GM12878 (cell line): Measurements from ENCODE around the gene DLL1. TPM values are rescaled to one million over a fixed set of nuclear protein-coding genes. Genes with fewer than 3 reads are reported as not detected.

Source experiments
- ATAC-seq: fragments of 200-7000 bp; cut with Tn5 transposase; 3 replicates; pipeline ENCODE4 v1.9.1; 2020; ENCODE audit warnings: mild to moderate bottlenecking, moderate library complexity
- BruUV-seq: library from RNA; stranded (reverse); fragments of 400-500 nt; replicated peaks from 2 replicates; lab custom pipeline; 2021; lab: Mats Ljungman, UMichigan
- CTCF ChIA-PET: fragments of 300-600 bp; sonication (Branson Sonifier 250); formaldehyde crosslinking; extraction: SDS; loops from one replicate; lab custom pipeline; 2021; ENCODE audit warnings: inconsistent platforms; lab: Yijun Ruan, JAX
- POLR2A ChIA-PET: fragments of 350-600 bp; formaldehyde crosslinking; extraction: SDS; loops from one replicate; lab custom pipeline; 2021; ENCODE audit warnings: inconsistent platforms; lab: Charles Lee
- RAD21 ChIA-PET: fragments of 300-600 bp; sonication (Branson Sonifier 250); formaldehyde crosslinking; loops from one replicate; lab custom pipeline; 2023; ENCODE audit warnings: antibody characterized with exemption; ENCODE audit not compliant: unreplicated experiment; lab: Charles Lee
- SMC1A ChIA-PET: fragments of 300-600 bp; sonication (Branson Sonifier 250); formaldehyde crosslinking; loops from one replicate; lab custom pipeline; 2023; ENCODE audit not compliant: unreplicated experiment, uncharacterized antibody; lab: Charles Lee
- DNase-seq: peaks from one replicate; pipeline ENCODE4 v3.0.0-alpha.2; 2011; ENCODE audit warnings: low read depth, low spot score
- FAIRE-seq: peaks from 3 replicates; lab custom pipeline; 2011; peaks lifted over from hg19 to GRCh38; lab: Jason Lieb, UNC
- H2AFZ ChIP-seq: 2 replicates; pipeline ENCODE4 v1.6.0; 2011; ENCODE audit warnings: low read depth, low read length, control low read depth; ENCODE audit not compliant: control insufficient read depth
- H3K27ac ChIP-seq: 2 replicates; pipeline ENCODE4 v1.5.1; 2011; ENCODE audit warnings: control low read depth; ENCODE audit not compliant: control insufficient read depth, insufficient read depth
- H3K27me3 ChIP-seq, 2 experiments: replicated peaks in 1 of 2; 2 replicates each; pipeline versions ENCODE4 v1.6.0 to v1.6.1; 2011; ENCODE audit warnings: low read length in 1 of 2; ENCODE audit not compliant: control insufficient read depth in 2 of 2, insufficient read depth in 2 of 2
- H3K36me3 ChIP-seq, 2 experiments: 2 replicates each; pipeline ENCODE4 v1.5.1; 2011; ENCODE audit warnings: low read length in 1 of 2; ENCODE audit not compliant: control insufficient read depth in 2 of 2, insufficient read depth in 2 of 2
- H3K4me1 ChIP-seq: 2 replicates; pipeline ENCODE4 v1.6.1; 2011; ENCODE audit warnings: mild to moderate bottlenecking, low read length, moderate library complexity, mixed read lengths; ENCODE audit not compliant: control insufficient read depth, insufficient read depth
- H3K4me2 ChIP-seq: 2 replicates; pipeline ENCODE4 v1.6.0; 2011; ENCODE audit warnings: control low read depth; ENCODE audit not compliant: control insufficient read depth, insufficient read depth
- H3K4me3 ChIP-seq: fragments of 200-600 bp; sonication (generic); 2 replicates; pipeline ENCODE4 v1.5.1; 2016
- H3K79me2 ChIP-seq: 2 replicates; pipeline ENCODE4 v1.6.0; 2011; ENCODE audit warnings: low read length; ENCODE audit not compliant: control insufficient read depth, insufficient read depth
- H3K9ac ChIP-seq: 2 replicates; pipeline ENCODE4 v1.8.0; 2011; ENCODE audit warnings: low read length, control low read depth, mixed read lengths; ENCODE audit not compliant: control insufficient read depth, insufficient read depth
- H3K9me3 ChIP-seq: replicated peaks from 3 replicates; pipeline ENCODE4 v1.5.1; 2011; ENCODE audit warnings: mild to moderate bottlenecking, low read length; ENCODE audit not compliant: control insufficient read depth, insufficient read depth
- H4K20me1 ChIP-seq: 2 replicates; pipeline ENCODE4 v1.6.0; 2011; ENCODE audit not compliant: control insufficient read depth, insufficient read depth
- BRCA1 ChIP-seq: IDR thresholded peaks from 2 replicates; pipeline ENCODE4 v1.6.1; 2011; ENCODE audit warnings: low read depth, low read length, improper control_type of control experiment
- MEF2B ChIP-seq: fragments of 450-650 bp; IDR thresholded peaks from 2 replicates; pipeline ENCODE4 v1.6.1; 2018; ENCODE audit warnings: mild to moderate bottlenecking, moderate library complexity; ENCODE audit not compliant: partially characterized antibody, poor library complexity, severe bottlenecking
- SIX5 ChIP-seq: IDR thresholded peaks from 2 replicates; pipeline ENCODE4 v1.6.1; 2011; ENCODE audit warnings: mild to moderate bottlenecking, low read depth, low read length, moderate library complexity; ENCODE audit not compliant: severe bottlenecking
- SREBF2 ChIP-seq: IDR thresholded peaks from 2 replicates; pipeline ENCODE4 v1.6.1; 2012; ENCODE audit warnings: mild to moderate bottlenecking, low read length
- ZZZ3 ChIP-seq: IDR thresholded peaks from 2 replicates; pipeline ENCODE4 v1.6.1; 2011; ENCODE audit warnings: low read depth; ENCODE audit not compliant: control insufficient read depth, insufficient read length
- WGBS: methylation state at CpG from one replicate; pipeline ENCODE4 v1.1.6; 2016; ENCODE audit warnings: low lambda C conversion rate; ENCODE audit not compliant: insufficient replicate concordance, insufficient coverage; ENCODE audit errors: missing lambda C conversion rate; 5-methylcytosine and 5-hydroxymethylcytosine counted together
- in situ Hi-C: fragments of 300-500 bp; cut with MboI; formaldehyde crosslinking; loops from 9 replicates; pipeline ENCODE4 v1.14.3; 2018; ENCODE audit warnings: mixed read lengths
- intact Hi-C: fragments of 100-400 bp; cut with micrococcal nuclease; formaldehyde crosslinking; loops from one replicate; pipeline ENCODE4 v1.14.2; 2022; ENCODE audit not compliant: unreplicated experiment
- polyA plus RNA-seq, 11 experiments: library from polyadenylated mRNA; depleted of rRNA in 4 of 11; unstranded in 6 of 11; stranded (reverse) in 5 of 11; fragments of >200 nt; fragmentation: Nextera tagmentation in 4 of 11; fragmentation: Illumina TruSeq in 1 of 11; extraction: Ambion mirVana in 4 of 11; extraction: Trizol in 1 of 11; gene quantifications; 1 replicate in 1 of 11; 2 replicates in 10 of 11; pipeline versions ENCODE4 v1.2.1 to v1.2.3, GENCODE V29; 2011 to 2016; ENCODE audit warnings: inconsistent platforms in 2 of 11, missing spikeins in 2 of 11, low read depth in 1 of 11
- total RNA-seq, 4 experiments: library from RNA; depleted of rRNA in 3 of 4; stranded (reverse); fragments of >200 nt in 3 of 4; fragmentation: Illumina TruSeq in 1 of 4; extraction: Trizol in 1 of 4; gene quantifications; 2 replicates each; pipeline versions ENCODE4 v1.2.1 to v1.2.3, GENCODE V29; 2013 to 2021
- TF ChIP-seq, protein P1 (sequence below): fragments of 450-650 bp; IDR thresholded peaks from 2 replicates; pipeline ENCODE4 v1.6.1; 2016; ENCODE audit warnings: mild to moderate bottlenecking
- TF ChIP-seq, protein P2 (sequence below), 3 experiments: IDR thresholded peaks in 2 of 3; conservative IDR thresholded peaks in 1 of 3; 2 replicates each; pipeline ENCODE4 v1.5.1; 2011; ENCODE audit warnings: low read depth in 3 of 3, low read length in 3 of 3, mild to moderate bottlenecking in 3 of 3, control low read depth in 2 of 3, moderate library complexity in 2 of 3, inconsistent platforms in 1 of 3, mixed read lengths in 1 of 3; ENCODE audit not compliant: control insufficient read depth in 2 of 3, insufficient read depth in 1 of 3; ENCODE audit errors: extremely low read depth in 1 of 3
- TF ChIP-seq, protein P3 (sequence below): fragments of 450-650 bp; IDR thresholded peaks from 2 replicates; pipeline ENCODE4 v1.6.1; 2016; ENCODE audit warnings: mild to moderate bottlenecking, moderate library complexity, borderline replicate concordance

The DLL1 gene
- total and polyA plus RNA-seq, 10 of the 15 experiments (the other 5 are each of a cell fraction or from before 2014, with no cell fraction given): 0.02 to 0.80 (median 0.19) TPM

DNA sequence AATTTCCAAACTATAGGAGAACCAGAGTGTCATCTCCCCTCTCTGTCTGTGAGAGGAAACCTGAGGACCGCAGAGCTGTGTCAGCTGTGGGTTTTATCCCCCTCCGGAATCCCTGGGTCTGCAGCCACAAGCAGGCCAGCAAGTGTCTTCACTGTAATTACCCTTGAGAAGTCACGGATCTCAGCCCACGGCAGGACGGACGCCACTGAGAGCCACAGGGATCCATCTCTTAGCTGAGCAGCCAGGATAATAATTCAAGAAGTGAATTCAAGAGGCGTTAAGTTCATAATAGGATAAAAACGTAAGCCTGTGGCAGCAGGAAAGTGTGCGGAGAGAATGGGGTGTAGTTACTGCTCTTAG, 37.0 kb downstream of the DLL1 start:
- Histone ChIP-seq H3K36me3 (no peaks in the 10 kb centered on the region), H3K79me2 (no peaks in the 10 kb centered on the region), H3K9ac (no peak overlapping the region), H4K20me1 (no peaks in the 10 kb centered on the region), H3K27me3 (no peaks in the 10 kb centered on the region; a peak in 1 of 4 replicates), H3K9me3 (no peaks in the 10 kb centered on the region), H2AFZ (no peak overlapping the region), H3K4me3 (no peak overlapping the region), H3K4me2 (no peak overlapping the region), H3K27ac (no peak overlapping the region), H3K4me1 (no peaks in the 10 kb centered on the region)
- ChIA-PET CTCF (no interaction called here), POLR2A (no interaction called here), RAD21 (no interaction called here), SMC1A (no interaction called here)
- 46% methylated on average over 9 of the region's 9 CpGs for WGBS
- in situ Hi-C loops (no loop called here), intact Hi-C loops (no loop called here)
- TF ChIP-seq, protein P1, sequence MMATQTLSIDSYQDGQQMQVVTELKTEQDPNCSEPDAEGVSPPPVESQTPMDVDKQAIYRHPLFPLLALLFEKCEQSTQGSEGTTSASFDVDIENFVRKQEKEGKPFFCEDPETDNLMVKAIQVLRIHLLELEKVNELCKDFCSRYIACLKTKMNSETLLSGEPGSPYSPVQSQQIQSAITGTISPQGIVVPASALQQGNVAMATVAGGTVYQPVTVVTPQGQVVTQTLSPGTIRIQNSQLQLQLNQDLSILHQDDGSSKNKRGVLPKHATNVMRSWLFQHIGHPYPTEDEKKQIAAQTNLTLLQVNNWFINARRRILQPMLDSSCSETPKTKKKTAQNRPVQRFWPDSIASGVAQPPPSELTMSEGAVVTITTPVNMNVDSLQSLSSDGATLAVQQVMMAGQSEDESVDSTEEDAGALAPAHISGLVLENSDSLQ: no peak
- TF ChIP-seq BRCA1 (no peak), MEF2B (no peak)
- no TSS peak for BruUV-seq
- no peak for DNase-seq
- FAIRE-seq: no peak
- ATAC-seq: no peak

DNA sequence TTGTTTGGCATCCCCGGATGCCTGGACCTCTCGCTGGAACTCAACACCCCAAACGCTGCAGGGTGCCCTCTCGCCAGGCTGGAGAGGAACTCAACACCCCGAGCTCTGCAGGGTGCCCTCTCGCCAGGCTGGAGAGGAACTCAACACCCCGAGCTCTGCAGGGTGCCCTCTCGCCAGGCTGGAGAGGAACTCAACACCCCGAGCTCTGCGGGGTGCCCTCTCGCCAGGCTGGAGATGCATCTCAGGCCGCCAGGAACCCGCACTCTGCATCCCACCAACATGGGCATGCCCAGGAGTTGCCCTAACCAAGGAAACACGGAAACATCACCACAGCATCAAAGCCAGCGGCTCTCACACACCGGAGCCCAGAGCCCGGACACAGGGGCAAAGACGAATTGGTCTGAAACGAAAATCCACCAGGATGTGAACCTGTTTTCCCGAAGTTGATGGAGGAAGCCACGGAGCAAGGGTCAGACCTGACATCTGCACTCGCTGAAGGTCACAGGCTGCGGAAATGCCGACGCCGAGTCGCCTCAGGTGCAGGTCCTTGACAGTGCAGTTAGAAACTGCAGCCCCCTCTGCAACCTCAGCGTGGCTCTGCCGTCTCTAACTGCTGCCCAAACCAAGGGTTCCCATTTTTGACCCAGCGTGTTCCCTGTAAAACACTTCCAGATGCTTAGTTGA, 37.5 kb downstream of the DLL1 start:
- Histone ChIP-seq H3K9me3 (no peaks in the 10 kb centered on the region), H3K36me3 (no peaks in the 10 kb centered on the region), H3K4me2 (no peak overlapping the region), H3K9ac (no peak overlapping the region), H3K27me3 (no peaks in the 10 kb centered on the region; a peak in 1 of 4 replicates), H4K20me1 (no peaks in the 10 kb centered on the region), H3K4me1 (no peaks in the 10 kb centered on the region), H3K27ac (no peak overlapping the region), H3K4me3 (no peak overlapping the region), H3K79me2 (no peaks in the 10 kb centered on the region), H2AFZ (no peak overlapping the region)
- RAD21 ChIA-PET: no interaction called here
- in situ Hi-C loops (no loop called here), intact Hi-C loops (no loop called here)
- CTCF ChIA-PET: no interaction called here
- no TSS peak for BruUV-seq
- no peak for FAIRE-seq
- no peak for DNase-seq
- SMC1A ChIA-PET: no interaction called here
- no peak for ATAC-seq
- POLR2A ChIA-PET: no interaction called here
- WGBS: 40% methylated on average over 30 of the region's 30 CpGs
- TF ChIP-seq, protein P2, sequence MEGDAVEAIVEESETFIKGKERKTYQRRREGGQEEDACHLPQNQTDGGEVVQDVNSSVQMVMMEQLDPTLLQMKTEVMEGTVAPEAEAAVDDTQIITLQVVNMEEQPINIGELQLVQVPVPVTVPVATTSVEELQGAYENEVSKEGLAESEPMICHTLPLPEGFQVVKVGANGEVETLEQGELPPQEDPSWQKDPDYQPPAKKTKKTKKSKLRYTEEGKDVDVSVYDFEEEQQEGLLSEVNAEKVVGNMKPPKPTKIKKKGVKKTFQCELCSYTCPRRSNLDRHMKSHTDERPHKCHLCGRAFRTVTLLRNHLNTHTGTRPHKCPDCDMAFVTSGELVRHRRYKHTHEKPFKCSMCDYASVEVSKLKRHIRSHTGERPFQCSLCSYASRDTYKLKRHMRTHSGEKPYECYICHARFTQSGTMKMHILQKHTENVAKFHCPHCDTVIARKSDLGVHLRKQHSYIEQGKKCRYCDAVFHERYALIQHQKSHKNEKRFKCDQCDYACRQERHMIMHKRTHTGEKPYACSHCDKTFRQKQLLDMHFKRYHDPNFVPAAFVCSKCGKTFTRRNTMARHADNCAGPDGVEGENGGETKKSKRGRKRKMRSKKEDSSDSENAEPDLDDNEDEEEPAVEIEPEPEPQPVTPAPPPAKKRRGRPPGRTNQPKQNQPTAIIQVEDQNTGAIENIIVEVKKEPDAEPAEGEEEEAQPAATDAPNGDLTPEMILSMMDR (IDR thresholded peaks at IDR 0.05 in 2 of 3, conservative IDR thresholded peaks at IDR 0.05 in 1 of 3; ENCODE audit: control insufficient read depth in 2 of 3, extremely low read depth in 1 of 3, insufficient read depth in 1 of 3, low read depth in 3 of 3, low read length in 3 of 3): no peak
- TF ChIP-seq ZZZ3 (no peak), SREBF2 (no peak), SIX5 (no peak)
- TF ChIP-seq, protein P3, sequence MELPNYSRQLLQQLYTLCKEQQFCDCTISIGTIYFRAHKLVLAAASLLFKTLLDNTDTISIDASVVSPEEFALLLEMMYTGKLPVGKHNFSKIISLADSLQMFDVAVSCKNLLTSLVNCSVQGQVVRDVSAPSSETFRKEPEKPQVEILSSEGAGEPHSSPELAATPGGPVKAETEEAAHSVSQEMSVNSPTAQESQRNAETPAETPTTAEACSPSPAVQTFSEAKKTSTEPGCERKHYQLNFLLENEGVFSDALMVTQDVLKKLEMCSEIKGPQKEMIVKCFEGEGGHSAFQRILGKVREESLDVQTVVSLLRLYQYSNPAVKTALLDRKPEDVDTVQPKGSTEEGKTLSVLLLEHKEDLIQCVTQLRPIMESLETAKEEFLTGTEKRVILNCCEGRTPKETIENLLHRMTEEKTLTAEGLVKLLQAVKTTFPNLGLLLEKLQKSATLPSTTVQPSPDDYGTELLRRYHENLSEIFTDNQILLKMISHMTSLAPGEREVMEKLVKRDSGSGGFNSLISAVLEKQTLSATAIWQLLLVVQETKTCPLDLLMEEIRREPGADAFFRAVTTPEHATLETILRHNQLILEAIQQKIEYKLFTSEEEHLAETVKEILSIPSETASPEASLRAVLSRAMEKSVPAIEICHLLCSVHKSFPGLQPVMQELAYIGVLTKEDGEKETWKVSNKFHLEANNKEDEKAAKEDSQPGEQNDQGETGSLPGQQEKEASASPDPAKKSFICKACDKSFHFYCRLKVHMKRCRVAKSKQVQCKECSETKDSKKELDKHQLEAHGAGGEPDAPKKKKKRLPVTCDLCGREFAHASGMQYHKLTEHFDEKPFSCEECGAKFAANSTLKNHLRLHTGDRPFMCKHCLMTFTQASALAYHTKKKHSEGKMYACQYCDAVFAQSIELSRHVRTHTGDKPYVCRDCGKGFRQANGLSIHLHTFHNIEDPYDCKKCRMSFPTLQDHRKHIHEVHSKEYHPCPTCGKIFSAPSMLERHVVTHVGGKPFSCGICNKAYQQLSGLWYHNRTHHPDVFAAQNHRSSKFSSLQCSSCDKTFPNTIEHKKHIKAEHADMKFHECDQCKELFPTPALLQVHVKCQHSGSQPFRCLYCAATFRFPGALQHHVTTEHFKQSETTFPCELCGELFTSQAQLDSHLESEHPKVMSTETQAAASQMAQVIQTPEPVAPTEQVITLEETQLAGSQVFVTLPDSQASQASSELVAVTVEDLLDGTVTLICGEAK: no peak
